HG02970 (cell line): Measurements from ENCODE around the gene BTG1.
A peak's percentile ranks its signal among the peaks of the same experiment; 100 is the strongest.
"Not testable (repeated sequence)": the region's sequence is repeated elsewhere in the genome, so short reads cannot be mapped to it uniquely, and the experiment has no call there.

Experiments used
- ATAC-seq: cut with Tn5 transposase; IDR thresholded peaks from one replicate; pipeline ENCODE4 v1.9.1; 2021; ENCODE audit warnings: mild to moderate bottlenecking, moderate library complexity, moderate number of reproducible peaks; ENCODE audit not compliant: unreplicated experiment, low FRiP score

BTG1 gene

GRCh38 chr12:92151916-92152315 lies 6.3 kb upstream of the BTG1 start:
- ATAC-seq: no peak

GRCh38 chr12:92149563-92149962 lies 3.9 kb upstream of the BTG1 start:
- ATAC-seq: no peak

GRCh38 chr12:92147491-92147890 lies 1.8 kb upstream of the BTG1 start:
- no peak for ATAC-seq

GRCh38 chr12:92146497-92147224 lies 1.0 kb upstream of the BTG1 start:
- no peak for ATAC-seq

GRCh38 chr12:92145481-92145730 lies 240 bp downstream of the BTG1 start:
- ATAC-seq: peak; percentile 19

GRCh38 chr12:92144631-92145480 lies 790 bp downstream of the BTG1 start:
- no peak for ATAC-seq

GRCh38 chr12:92143686-92144630 lies 1.7 kb downstream of the BTG1 start:
- no peak for ATAC-seq

- ATAC-seq: no peak
Measured at GRCh38 chr12:92143258-92143657, 2.4 kb downstream of the BTG1 start.

- ATAC-seq: no peak
Measured at GRCh38 chr12:92142251-92142926, 3.3 kb downstream of the BTG1 start.

- no peak for ATAC-seq
Measured at GRCh38 chr12:92141591-92142121, 4.0 kb downstream of the BTG1 start.

- no peak for ATAC-seq
Measured at GRCh38 chr12:92140896-92141536, 4.6 kb downstream of the BTG1 start.

GRCh38 chr12:92140156-92140555 lies 5.5 kb downstream of the BTG1 start:
- no peak for ATAC-seq

GRCh38 chr12:92139634-92140150 lies 6.0 kb downstream of the BTG1 start:
- no peak for ATAC-seq

GRCh38 chr12:92138626-92139025 lies 7.0 kb downstream of the BTG1 start:
- ATAC-seq: no peak

- ATAC-seq: no peak
Measured at GRCh38 chr12:92138144-92138543, 7.5 kb downstream of the BTG1 start.

GRCh38 chr12:92136965-92137721 lies 8.5 kb downstream of the BTG1 start:
- ATAC-seq: no peak

- ATAC-seq: no peak
Measured at GRCh38 chr12:92136026-92136730, 9.5 kb downstream of the BTG1 start.

GRCh38 chr12:92135541-92135940 lies 10.1 kb downstream of the BTG1 start:
- ATAC-seq: not testable (repeated sequence)
